ENCODE results near the gene SYCP2L.

DNA sequence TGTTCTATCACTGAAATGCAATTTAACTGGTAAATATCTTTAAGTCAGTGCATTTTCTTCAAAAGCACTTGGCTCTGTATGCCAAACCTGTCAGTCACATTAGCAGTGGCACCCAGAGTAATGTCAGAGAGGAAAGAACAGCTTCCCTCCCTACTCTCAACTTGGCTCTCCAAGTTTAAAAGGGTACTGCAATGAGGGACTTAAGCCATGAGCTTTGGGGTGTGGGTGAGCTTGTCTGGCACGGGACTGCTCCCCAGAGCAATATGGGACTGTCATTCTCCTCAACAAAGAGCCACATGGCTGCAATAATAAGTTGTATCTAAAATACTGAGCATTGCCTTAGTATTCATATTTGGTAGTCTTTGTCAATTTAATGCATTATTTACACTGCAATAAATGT, 9.0 kb upstream of the SYCP2L start:
- TF ChIP-seq, protein P1, sequence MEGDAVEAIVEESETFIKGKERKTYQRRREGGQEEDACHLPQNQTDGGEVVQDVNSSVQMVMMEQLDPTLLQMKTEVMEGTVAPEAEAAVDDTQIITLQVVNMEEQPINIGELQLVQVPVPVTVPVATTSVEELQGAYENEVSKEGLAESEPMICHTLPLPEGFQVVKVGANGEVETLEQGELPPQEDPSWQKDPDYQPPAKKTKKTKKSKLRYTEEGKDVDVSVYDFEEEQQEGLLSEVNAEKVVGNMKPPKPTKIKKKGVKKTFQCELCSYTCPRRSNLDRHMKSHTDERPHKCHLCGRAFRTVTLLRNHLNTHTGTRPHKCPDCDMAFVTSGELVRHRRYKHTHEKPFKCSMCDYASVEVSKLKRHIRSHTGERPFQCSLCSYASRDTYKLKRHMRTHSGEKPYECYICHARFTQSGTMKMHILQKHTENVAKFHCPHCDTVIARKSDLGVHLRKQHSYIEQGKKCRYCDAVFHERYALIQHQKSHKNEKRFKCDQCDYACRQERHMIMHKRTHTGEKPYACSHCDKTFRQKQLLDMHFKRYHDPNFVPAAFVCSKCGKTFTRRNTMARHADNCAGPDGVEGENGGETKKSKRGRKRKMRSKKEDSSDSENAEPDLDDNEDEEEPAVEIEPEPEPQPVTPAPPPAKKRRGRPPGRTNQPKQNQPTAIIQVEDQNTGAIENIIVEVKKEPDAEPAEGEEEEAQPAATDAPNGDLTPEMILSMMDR (IDR thresholded peaks at IDR 0.05 in 2 of 3, conservative IDR thresholded peaks at IDR 0.05 in 1 of 3; ENCODE audit: borderline replicate concordance in 1 of 3, insufficient read depth in 1 of 3, low read depth in 2 of 3, low read length in 2 of 3): no peak
- TF ChIP-seq EZH2 (IDR thresholded peaks at IDR 0.05): no peak
- TF ChIP-seq POLR2A (IDR thresholded peaks at IDR 0.05; ENCODE audit: borderline replicate concordance, extremely low read depth, insufficient read depth, insufficient read length): no peak
- TF ChIP-seq CEBPB (IDR thresholded peaks at IDR 0.05; ENCODE audit: low read depth): no peak
